Measurements from ENCODE around the gene NUMA1.

- no peak for TF ChIP-seq CTCF (IDR thresholded peaks at IDR 0.05)
- TF ChIP-seq POLR2AphosphoS5 (IDR thresholded peaks at IDR 0.05; ENCODE audit: low read depth, low read length): no peak; the same call in 1 of the 2 replicates
- TF ChIP-seq SIN3A (IDR thresholded peaks at IDR 0.05; ENCODE audit: borderline replicate concordance, insufficient read depth, low read depth, low read length): no peak
Observed at GRCh38 chr11:72005347-72006260, 74.7 kb downstream of the NUMA1 start.
